Measurements from ENCODE around the gene LPCAT3.

DNA sequence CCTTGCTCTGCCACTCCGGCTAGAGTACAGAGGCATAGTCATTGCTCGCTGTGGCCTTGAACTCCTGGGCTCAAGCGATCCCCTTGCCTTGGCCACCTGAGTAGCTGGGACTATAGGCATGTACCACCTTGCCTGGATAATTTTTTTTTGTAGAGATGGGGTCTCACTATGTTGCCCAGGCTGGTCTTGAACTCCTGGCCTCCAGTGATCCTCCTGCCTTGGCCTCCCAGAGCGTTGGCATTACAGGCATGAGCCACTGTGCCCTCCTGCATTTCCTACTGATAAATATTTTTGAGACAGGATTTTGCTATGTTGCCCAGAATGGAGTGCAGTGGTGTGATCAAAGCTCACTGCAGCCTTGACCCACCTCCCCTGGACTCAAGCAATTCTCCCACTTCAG, 38.2 kb downstream of the LPCAT3 start:
- TF ChIP-seq, protein P1, sequence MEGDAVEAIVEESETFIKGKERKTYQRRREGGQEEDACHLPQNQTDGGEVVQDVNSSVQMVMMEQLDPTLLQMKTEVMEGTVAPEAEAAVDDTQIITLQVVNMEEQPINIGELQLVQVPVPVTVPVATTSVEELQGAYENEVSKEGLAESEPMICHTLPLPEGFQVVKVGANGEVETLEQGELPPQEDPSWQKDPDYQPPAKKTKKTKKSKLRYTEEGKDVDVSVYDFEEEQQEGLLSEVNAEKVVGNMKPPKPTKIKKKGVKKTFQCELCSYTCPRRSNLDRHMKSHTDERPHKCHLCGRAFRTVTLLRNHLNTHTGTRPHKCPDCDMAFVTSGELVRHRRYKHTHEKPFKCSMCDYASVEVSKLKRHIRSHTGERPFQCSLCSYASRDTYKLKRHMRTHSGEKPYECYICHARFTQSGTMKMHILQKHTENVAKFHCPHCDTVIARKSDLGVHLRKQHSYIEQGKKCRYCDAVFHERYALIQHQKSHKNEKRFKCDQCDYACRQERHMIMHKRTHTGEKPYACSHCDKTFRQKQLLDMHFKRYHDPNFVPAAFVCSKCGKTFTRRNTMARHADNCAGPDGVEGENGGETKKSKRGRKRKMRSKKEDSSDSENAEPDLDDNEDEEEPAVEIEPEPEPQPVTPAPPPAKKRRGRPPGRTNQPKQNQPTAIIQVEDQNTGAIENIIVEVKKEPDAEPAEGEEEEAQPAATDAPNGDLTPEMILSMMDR (conservative IDR thresholded peaks at IDR 0.05; ENCODE audit: low read length): no peak
- no peak for TF ChIP-seq EZH2phosphoT487 (IDR thresholded peaks at IDR 0.05; ENCODE audit: borderline replicate concordance)
